Stimulated activated naive CD4-positive, alpha-beta T cell treated with Interleukin-2 at 50 U/mL for 16 hours (primary cell): ENCODE results near the gene NBPF11.
A peak's percentile ranks its signal among the peaks of the same experiment; 100 is the strongest.
"Not testable (repeated sequence)": the region's sequence is repeated elsewhere in the genome, so short reads cannot be mapped to it uniquely, and the experiment has no call there.

Source experiments
- DNase-seq: peaks from one replicate; lab custom pipeline; 2025; lab: John Stamatoyannopoulos, UW

NBPF11 gene, protein sequence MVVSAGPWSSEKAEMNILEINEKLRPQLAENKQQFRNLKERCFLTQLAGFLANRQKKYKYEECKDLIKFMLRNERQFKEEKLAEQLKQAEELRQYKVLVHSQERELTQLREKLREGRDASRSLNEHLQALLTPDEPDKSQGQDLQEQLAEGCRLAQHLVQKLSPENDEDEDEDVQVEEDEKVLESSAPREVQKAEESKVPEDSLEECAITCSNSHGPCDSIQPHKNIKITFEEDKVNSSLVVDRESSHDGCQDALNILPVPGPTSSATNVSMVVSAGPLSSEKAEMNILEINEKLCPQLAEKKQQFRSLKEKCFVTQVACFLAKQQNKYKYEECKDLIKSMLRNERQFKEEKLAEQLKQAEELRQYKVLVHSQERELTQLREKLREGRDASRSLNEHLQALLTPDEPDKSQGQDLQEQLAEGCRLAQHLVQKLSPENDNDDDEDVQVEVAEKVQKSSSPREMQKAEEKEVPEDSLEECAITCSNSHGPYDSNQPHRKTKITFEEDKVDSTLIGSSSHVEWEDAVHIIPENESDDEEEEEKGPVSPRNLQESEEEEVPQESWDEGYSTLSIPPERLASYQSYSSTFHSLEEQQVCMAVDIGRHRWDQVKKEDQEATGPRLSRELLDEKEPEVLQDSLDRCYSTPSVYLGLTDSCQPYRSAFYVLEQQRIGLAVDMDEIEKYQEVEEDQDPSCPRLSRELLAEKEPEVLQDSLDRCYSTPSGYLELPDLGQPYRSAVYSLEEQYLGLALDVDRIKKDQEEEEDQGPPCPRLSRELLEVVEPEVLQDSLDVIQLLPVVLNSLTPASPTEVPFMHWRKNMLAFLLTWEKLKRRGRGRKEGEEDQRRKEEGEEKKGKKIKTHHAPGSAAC

DNA sequence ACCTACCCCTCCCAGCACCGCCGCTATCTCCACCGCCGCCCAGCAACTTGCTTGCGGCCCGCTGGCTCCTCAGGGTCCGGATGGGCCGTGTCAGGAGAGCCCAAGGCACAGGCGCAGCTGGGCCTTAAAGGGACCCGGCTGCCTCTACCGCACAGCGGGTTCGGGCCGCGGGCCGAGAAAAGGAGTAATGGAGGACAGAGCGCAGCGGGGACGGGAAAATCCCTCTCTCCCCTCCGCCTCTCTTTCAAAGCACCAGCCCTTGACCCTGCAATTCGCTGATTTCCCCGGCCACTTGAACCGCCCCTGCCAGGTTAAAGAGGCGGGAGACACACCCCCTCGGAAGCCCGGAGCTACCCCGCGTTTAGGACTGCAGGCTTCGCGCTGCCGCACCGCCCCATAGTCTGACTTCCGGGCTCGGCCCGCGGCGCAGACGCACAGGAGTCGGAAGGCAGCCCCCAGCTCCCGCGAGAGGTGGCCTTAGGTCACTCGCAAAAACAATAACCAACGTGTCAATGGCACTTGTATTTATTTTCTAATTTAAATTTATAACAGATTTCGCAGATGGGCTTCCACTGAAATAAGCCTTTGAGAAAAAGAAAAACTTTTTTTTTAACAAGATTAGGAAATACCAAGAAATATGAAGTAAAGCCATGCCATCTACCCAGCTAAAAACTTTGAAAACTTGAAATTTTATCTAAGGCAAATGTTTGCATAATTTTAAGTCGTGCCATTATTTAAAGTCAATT, at the start of gene NBPF11:
Gene NBPF11, minus strand, starts transcription at position 371 of the 746 bp plus-strand sequence. CDS start 25,278 bp downstream, outside the sequence.
- peak; percentile 81 for DNase-seq

GRCh38 chr1:148197396-148197795, 45.3 kb upstream of the NBPF11 start:
- not testable (repeated sequence) for DNase-seq

DNA sequence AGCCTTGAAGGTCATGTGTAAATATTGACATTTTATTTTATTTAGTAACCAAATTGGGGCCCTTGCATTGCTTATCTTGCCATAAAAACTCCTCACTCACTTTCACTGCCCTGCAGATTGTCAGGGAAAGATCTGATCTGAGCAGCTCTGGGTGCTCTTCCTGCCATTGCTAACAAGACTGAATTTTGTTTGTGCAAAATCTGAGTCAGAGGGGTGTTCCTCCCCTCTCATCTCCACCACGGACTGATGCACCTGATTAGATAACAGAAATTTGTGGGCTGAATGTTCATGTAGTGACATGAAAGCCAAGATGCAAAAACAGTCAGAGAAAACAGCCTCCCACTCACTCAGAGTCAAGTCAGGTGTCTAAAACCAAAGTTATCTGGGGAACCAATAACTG, 44.9 kb upstream of the NBPF11 start:
- not testable (repeated sequence) for DNase-seq

DNA sequence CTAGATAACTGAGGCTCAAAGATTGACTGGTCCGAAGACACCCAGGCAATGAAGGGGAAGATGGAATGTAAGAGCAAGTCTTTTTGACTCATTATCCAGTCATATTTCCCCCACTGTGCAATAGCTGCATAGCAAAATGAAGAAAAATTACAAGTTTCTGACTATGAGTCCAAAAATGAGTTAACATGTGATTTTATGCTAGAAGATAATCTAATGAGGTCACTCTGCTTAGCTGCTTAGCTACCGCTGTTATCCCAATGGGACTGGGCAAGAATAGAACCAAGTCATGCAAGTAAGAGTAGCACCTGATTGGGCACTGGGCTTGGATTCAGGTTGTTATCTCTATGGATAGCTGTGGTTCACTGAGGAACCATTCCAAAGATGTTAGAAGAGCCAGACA, 43.0 kb upstream of the NBPF11 start:
- DNase-seq, result not testable (repeated sequence)

GRCh38 chr1:148188768-148189167, 36.7 kb upstream of the NBPF11 start:
- DNase-seq, result not testable (repeated sequence)

DNA sequence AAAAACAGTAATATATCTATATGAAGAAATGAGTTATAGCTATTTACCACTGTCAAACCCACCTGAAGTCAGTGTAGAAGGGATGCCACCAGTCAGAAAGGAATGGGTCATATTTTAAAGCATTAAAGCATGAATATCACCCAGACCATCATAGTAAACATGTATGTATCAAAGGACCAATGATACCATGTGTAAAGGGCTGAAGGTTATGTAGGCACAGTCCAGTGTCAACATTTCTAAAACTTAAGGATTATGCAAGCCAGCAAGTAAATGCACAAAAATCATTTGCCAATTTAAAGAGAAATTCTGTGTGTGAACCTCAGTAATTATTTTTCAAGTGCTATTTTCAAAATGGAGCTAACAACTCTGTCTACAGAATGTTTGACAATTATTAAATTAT, 26.6 kb upstream of the NBPF11 start:
- not testable (repeated sequence) for DNase-seq

DNA sequence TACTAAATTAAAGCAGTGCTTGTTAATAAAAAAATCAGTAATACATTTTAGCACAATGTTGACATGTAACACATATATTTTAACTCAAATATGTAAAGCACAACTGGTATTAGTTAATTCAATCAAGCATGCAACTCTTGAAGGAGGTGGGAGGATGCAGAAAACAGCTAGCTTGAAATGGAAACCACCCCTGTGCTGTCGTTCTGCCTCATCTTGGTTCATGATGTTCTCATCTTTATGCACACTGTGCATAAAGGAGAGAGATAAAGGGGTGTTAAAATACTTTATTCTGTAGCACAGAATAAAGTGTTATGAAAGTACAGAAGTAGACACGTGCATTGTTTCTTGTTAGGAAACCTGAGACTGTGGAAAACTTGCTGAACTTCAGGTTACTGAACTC, 23.3 kb upstream of the NBPF11 start:
- DNase-seq, result not testable (repeated sequence)

DNA sequence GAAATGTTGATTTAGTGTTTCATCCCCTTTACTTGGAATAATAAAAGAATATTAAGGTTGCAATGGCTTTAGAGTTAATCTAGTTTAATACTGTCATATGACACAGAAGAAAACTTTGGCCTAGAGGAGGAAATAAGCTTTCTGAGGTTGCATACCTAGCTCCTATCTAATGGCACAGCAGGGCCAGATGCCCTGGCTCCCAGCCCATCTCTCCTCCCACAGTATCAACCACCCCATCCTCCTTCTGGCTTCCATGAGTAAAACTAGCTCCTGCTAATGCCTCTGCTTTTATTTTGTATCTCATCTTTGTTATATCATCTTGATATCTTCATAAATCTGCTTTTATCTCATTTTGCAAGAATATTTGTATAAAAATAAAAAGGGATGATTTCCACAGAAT, 19.9 kb upstream of the NBPF11 start:
- not testable (repeated sequence) for DNase-seq

DNA sequence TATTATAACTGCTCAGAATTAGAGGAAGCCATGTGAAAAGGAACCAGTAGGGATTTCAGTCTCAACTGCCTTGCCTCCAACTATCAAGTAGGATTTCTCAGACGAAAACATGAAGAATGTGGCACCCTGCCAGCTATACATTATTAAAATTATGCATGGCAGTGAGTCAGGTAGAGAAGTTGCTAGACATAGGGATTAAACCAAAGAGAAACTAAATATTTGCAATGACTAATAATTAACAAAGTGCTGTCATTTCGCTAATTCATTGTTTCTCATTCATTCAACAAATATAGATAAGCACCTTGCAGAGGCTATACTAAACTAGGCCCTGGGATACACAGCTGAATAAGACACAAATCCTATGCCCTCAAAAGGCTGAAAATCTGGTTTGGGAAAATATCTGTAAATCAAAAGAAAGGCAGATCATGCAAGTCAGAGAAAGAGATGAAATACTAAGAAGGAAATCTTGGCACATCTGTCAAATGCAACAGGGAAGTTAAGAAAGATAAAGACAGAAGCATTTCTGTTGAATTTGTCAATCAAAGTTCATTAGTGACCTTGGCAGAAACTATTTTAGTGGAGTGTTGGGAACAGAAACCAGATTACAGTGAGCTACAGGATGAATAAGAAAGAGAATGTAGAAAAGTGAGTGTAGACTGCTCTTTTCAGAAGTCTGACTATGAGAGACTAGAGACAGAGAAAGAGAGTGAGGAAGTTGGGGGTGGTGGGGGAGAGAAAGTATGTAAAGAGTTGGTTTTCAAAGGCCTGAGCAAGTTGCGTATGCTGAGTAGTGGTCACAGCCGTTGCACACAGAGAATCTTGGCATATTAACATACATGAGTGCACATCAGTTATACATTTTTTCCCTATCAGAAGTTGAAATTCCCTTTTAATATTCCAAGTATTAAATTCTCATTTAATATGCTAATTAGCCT, 14.7 kb upstream of the NBPF11 start:
- DNase-seq, result no peak

- DNase-seq, result no peak
These were observed 10.3 kb upstream of the NBPF11 start for GRCh38 chr1:148162363-148162762.

DNA sequence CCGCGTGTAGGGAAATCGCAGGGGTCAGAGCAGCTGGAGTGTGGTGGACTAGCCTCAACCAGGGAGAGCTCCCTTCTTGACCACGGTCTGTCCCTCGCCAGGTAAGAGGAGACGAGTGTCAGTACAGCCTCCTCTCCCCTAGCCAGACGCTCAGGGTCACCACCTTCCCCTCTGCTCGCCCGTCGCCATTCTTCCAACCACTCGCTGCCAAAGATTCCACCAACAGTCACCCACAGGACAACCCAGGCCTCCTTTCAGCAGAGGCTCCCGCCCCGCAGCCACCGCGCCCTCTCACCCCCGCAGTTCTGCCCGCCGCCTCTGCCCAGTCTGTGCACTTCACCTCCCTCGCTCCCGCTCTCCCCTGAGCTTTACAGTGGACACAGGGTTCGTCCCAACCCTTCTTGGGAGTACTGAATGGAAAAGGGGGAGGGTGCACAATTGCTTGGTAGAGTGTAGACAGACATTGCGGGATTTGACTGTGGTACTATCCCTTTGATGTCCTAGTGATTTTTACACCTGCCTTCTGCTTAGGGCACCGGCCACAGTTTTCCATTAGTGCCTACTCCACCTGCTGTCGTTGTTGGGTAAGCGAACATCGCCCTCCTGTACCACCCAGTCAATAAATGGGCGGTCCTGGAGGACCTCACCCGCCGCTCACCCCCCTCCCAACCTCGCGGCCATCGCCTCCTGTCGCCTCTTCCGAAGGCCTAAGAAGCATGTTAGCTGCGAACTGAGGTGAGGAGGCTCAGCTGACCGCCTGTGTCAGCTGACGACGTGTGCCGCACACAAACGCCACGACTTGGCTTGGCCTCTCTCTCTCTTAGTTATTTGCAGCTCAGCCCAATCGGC, 9.2 kb upstream of the NBPF11 start:
- no peak for DNase-seq

- no peak for DNase-seq
These were observed 8.4 kb upstream of the NBPF11 start for GRCh38 chr1:148160343-148161052.

- no peak for DNase-seq
These were observed 7.9 kb upstream of the NBPF11 start for GRCh38 chr1:148160048-148160342.

DNA sequence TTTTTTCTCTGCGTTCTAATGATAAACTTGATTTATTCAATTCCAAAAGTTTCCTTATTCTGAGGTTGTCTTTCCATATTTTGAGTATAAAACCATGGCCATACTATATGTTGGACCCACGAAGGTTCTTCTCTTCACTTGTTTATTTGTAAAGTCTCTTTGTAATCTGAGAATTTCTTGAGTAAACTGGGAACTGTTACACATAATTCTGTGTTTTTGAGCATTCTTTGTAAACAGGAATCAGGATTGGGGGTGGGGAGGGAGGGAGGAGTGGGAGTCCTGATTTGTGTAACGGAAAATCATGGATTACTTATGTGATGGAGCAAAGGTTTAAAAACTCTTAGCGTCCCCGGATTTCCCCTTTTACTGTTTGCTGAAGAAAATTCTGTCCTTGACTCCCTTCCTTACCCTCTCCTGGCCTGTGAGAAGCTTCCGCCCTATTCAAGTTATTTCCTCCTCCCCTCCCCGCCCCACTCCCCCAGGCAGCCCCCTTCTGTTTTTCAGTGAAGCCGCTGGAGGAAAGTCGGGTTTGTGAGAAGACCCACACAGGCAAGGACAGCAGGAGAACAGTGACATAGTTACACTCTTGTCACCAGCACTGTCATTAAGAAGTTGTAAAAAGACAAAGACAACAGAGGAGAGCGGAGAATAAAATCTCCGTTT, 6.4 kb upstream of the NBPF11 start:
- DNase-seq, result no peak

DNA sequence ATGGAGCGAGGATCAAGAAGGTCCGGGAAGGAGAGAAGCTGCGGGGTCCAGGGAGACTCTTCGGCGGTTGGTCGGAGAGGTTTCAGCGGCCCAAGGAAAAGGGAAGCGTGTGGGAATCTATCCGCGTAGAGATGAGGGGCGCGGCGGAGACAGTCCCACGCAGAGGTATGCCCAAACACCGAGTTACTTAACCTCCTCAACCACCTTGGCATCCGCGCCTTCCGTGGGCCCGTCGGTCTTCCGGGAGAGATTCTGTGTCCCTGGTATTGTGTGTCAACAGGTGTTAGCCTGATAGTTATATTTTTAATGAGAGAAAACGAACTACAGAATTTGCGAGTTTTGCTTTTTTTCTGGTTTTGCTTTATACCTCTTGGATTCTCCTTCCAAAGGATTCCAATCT, 5.7 kb upstream of the NBPF11 start:
- DNase-seq, result not testable (repeated sequence)

- not testable (repeated sequence) for DNase-seq
These were observed 3.6 kb upstream of the NBPF11 start for GRCh38 chr1:148155494-148156275.

DNA sequence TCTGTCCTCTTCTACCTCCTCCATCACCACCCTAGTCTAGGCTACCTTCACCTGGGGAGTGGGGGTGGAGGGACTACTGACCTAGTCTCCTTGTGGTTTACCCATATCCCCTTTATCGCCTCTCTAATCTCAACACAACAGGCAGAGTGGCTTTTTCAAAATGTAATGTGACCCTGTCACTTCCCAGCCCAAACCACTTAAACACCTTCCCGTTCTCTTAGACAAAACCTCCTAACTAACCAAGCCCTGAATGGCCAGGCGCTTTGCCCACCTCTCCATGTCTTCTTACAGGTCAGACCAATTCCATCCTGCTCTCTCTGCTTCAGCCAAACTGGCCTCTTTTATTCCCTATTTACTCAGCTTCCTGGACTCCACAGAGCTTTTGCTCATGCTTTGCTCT, 714 bp upstream of the NBPF11 start:
- DNase-seq, result not testable (repeated sequence)

DNA sequence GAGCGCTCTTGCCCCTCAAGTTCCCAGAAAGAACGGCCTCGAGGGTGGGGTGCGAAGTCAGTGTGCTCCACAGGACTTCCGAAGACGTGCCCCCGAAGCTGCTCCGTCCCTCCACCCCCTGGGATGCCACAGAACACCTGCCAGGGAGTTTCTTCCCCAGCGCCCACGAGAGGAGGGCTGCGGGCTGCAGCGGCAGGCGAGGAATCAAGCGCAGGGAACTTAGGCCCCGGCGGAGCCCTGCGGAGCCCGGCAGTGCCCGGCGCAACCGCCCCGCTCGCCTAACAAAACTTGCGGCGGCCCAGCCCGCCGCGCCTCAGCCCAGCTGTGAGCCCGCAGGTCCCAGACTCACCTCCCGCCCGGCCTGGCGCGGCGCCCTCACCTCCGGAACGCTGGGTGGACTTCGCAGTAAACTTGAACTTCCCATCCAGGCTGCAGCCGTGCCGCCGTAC, 686 bp downstream of the NBPF11 start:
- not testable (repeated sequence) for DNase-seq
